Measurements from ENCODE around the gene TAF6L. TPM values are rescaled to one million over a fixed set of nuclear protein-coding genes. Genes with fewer than 3 reads are reported as not detected.
"Not testable (repeated sequence)": the region's sequence is repeated elsewhere in the genome, so short reads cannot be mapped to it uniquely, and the experiment has no call there.

The TAF6L gene, protein sequence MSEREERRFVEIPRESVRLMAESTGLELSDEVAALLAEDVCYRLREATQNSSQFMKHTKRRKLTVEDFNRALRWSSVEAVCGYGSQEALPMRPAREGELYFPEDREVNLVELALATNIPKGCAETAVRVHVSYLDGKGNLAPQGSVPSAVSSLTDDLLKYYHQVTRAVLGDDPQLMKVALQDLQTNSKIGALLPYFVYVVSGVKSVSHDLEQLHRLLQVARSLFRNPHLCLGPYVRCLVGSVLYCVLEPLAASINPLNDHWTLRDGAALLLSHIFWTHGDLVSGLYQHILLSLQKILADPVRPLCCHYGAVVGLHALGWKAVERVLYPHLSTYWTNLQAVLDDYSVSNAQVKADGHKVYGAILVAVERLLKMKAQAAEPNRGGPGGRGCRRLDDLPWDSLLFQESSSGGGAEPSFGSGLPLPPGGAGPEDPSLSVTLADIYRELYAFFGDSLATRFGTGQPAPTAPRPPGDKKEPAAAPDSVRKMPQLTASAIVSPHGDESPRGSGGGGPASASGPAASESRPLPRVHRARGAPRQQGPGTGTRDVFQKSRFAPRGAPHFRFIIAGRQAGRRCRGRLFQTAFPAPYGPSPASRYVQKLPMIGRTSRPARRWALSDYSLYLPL
- 22.2 and 23.8 TPM in 2 replicates for total RNA-seq

DNA sequence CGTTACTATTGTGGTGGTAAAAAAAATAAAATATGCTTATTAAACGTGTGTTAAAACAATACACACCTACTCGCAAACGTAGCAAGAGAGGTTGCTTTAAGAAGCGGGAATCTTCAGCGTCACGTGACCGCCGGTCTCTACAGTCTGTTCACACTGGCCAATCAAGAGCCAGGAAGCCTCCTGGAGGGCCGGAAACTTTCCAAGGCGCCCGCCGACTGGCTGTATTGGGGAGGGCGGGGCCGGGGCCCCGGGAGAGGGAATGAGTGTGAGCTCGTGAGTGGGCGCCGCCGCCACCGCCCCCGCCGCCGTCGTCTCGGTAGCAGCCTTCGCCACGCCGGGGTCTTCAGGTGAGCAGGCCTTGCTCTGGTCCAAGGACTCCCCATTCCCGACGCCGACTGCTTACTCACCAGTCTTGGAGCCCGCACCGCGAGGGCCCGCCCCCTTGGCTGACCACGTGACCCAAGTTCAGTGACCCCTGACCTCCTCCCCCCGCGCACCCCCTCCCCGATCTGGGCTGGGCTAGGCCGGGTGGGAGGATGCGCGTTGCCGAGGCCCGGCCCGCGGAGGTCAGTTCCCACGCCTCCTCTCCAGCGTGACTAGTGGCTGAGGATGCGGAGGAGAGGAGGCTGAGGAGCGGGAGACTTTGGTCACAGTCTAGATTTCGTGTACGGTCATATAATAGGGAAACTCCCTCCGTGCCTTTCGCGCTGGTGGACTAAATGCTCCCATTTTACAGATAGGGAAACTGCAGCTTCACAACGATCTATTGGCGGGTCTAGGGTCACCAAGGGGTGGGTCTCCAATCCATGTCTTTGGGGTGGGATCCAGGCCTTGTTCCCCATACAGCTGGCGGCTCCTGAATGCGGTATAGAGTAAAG, at the start of gene TAF6L:
TAF6L (plus strand) TSS at position 253 of the 878 bp plus-strand sequence. CDS start 4,388 bp downstream, outside the sequence.
- intact Hi-C loops (cut with micrococcal nuclease) = loop anchor here (1.0 to 5.0 kb wide), 17 partner anchors 10 to 197 kb away; partner anchors contain the start of genes EML3, HNRNPUL2, NXF1 and POLR2G

DNA sequence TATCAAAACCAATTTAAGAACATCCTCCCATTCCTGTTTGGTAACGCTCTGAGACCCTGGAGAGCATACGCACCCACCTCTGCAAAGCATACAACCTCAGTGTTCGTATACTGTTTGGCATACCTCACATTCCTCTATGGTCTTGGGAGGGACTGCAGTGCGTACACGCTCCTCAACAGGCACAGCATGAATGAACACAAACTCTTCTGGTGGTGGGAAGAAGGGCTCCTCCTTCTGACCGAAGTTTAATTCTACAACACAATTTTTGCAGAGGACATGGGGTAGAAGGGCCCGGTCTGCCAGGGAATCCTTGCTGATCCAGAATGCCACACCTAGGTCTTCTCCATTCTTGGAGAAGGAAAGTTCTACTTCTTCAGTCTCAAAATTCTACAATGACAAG, 49.2 kb upstream of the TAF6L start:
- intact Hi-C loops (cut with micrococcal nuclease) = no loop called here

DNA sequence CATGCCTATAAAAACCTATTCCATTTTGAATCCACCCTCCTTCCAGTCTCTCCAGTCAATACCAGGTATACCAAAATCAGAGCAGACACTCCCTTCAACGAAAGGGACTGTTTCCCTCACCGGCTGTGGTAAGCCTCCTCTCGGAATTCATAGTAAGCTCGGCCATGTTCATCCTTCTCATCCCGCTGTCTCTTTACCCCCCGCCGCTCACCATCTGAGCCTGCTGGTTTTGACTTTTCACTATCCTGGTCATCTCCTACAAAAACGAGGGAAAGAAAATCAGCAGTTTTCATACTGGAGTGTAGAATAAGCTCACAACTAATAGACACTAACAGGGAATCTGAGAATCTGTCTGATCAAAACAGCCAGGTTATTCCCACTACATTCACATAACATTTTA, 47.0 kb upstream of the TAF6L start:
- intact Hi-C loops (cut with micrococcal nuclease) = no loop called here

DNA sequence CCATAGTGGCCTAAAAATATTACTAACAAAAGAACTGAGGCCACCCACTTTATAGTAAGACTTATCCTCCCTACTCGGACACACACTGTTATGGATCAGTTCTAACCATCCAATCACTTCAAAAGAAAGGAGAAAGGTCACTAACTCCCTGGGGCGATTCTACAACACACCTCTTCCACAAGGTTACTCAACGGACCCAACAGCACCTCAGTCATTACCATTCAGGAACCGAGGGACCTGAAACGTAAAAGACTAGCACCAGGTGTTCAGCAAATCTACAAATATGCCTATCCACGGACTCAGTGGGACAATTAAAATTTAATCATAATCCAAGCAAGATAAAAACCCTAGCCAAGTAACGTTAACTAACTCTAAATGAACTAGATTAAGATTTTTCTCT, 45.5 kb upstream of the TAF6L start:
- intact Hi-C loops (cut with micrococcal nuclease) = loop anchor here (2.0 kb wide), 2 partner anchors 61 to 135 kb away; partner anchors contain the start of genes C11orf98, CSKMT and TUT1

DNA sequence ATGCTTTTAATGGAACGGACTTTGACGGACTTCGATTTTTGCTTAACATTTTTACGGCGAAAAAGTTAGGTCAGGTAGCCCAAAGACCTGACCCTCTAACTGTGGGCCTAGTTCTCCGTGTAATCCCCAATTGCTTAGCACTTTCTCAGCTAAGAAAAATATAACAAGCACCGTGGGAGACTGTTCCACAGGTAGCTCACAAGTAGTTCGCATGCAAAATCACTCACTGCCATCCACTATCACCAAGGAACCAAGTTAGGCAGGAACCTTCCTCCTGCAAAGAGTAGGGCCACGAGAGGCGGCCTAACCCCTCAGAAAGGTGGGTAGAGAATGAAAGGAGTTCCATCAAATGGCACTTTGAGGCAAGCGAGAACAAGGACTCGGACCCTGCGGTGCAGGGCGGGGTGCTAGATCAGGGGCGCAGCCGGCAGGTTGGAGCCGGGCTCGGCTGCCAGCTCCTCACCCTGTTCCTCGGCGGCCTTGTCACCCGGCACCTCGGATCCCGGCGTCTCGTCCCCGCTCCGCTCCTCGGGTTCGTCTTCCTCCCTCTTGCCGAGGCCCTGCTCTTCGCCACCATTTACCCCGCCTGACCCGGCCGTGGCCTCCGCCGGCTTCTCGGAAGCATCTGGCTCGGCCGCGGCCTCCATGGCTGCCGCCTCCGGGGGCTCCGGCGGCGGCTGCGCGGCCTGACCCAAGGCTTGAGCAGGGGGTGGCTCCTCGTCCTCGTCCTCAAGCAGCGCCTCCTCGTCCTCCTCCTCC, 44.9 kb upstream of the TAF6L start:
- intact Hi-C loops (cut with micrococcal nuclease) = loop anchor here (2.0 kb wide), 2 partner anchors 62 to 136 kb away; partner anchors contain the start of genes C11orf98, CSKMT and TUT1

DNA sequence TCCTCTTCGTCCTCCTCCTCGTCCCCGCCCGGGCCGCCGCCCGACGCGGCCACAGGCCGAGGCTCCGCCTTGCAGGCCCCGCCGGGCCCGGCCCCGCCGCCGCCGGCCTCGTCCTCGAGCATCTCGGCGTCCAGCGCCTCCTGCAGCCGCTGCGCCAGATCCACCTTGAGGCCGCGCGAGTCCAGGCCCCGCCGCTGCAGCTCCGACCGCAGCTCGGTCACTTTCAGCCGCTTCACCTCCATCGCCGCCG, 44.4 kb upstream of the TAF6L start:
- intact Hi-C loops (cut with micrococcal nuclease) = loop anchor here (1.0 to 2.0 kb wide), 11 partner anchors 18 to 136 kb away; partner anchors contain the start of genes C11orf98, CSKMT, GANAB and INTS5

DNA sequence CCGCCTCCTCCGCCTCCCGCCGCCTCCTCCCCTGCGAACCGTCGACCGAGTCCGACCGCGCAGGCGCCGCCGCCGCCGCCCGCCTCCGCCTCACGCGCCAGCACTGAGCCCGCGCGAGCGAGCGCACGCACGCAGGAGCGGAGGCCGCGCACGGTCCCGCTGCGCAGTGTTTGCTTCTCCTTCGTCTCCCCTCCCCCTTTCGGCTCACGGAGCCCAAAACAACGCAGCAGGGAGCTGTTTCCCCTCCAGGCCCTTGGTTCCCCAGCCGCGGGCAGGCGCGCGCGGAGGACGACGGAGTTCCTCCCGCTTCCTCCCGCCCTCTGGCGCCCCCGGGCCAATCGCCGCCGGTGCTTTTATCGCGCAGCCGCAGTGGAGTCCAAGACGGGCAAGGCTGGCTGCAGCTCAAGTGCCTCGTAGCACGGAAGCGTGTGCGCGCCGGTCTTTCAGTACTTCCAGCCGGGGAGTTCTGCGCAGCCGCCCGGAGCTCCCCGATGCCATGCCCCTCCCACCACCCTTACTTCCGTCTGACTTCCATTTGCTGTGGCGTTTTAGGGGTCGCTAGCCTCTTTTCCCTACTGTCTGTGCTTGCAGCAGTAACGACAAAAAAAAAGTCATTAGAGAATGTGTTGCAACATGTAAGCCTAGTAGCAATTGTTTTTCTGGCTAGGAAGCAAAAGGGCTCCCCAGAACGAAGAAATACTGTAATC, 43.9 kb upstream of the TAF6L start, which contains the start of gene HNRNPUL2:
HNRNPUL2 (minus strand) TSS at position 293 of the 707 bp plus-strand sequence. CDS start 301 bp downstream, outside the sequence.
- intact Hi-C loops (cut with micrococcal nuclease) = loop anchor here (1.0 to 2.0 kb wide), 11 partner anchors 18 to 137 kb away; partner anchors contain the start of genes C11orf98, CSKMT, GANAB and INTS5

DNA sequence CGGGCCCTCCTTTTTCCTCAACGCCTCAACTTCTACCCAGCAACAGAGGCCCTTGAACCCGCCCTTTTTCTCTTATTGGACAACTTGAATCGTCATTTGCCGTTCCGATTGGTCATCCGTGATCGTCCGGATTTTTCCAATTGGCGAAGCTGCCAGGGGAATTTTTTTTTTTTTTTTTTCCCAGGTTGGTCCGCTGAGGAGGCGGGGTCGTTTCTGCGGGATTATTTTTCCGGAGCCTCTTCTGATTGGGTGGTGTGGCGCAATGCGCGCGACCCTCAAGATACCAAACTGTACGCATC, 43.4 kb upstream of the TAF6L start:
- intact Hi-C loops (cut with micrococcal nuclease) = loop anchor here (1.0 to 2.0 kb wide), 19 partner anchors 19 to 152 kb away; partner anchors contain the start of genes C11orf98, CSKMT, GANAB and INTS5

DNA sequence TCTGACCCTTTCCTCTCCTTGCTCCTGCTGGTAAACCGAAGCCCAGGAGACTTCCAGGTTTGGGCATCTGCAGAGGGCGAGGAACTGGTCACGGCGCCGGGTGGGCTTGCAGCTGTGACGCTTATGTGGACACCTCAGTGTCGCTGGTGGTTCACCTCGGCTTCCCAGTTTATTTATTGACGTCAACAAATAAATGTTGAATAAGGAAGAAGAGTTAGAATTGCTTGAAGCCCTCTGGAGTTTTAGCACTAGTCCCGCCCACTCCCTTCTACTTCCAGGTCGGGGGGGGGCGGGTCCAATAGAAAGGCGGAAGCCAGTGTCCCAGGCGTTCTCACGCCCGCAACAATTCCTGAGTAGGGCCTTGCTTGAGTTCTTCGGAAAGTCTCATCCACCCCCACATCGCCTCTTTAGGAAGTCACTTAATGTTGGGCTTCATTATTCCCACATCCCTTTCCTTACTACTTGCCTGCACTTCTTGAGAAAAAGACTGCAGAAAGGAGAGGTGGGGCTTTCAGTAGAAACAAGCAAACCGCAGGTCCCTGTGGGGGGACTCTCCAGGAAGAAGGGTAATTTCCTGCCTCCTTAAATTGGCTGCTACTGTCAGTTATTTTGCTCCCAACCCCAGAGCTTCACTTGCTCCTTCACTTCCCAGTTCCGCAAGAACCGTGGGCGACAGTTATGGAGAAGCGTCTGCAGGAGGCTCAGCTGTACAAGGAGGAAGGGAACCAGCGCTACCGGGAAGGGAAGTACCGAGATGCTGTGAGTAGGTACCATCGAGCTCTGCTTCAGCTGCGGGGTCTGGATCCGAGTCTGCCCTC, 42.8 kb upstream of the TAF6L start, which contains the start of gene TTC9C:
TTC9C (plus strand) TSS at position 316 of the 818 bp plus-strand sequence; CDS start at position 679, 363 bp downstream.
- intact Hi-C loops (cut with micrococcal nuclease) = loop anchor here (1.0 kb wide), 8 partner anchors 26 to 152 kb away; partner anchors contain the start of genes LBHD1, NXF1, POLR2G and SLC3A2

DNA sequence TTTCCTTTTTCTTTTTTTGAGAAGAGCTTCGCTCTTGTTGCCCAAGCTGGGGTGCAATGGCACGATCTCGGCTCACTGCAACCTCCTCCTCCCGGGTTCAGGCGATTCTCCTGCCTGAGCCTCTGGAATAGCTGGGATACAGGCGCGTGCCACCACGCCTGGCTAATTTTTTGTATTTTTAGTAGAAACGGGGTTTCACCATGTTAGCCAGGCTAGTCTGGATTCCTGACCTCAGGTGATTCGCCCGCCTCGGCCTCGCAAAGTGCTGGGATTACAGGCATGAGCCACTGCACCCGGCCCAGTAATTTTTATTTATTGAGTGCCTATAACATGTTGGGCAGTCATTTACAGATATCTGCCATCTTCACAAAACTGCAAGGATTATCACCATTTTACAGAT, 41.1 kb upstream of the TAF6L start:
- intact Hi-C loops (cut with micrococcal nuclease) = not testable (repeated sequence)

DNA sequence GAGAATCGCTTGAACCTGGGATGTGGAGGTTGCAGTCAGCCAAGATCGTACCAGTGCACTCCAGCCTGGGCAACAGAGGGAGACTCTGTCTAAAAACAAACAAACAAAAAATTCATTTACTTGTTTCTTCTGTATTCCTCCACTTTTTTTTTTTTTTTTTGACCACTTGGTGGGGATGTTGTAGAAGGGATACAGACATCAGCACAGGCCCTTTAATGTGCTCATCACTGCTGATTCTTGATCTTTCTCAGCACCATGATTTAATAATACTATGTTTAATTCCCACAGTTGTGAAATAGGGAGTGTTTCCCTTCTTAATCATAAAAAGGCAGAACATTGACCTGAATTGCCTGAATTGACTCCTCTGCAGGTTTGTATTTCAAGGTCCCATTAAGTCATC, 38.4 kb upstream of the TAF6L start:
- intact Hi-C loops (cut with micrococcal nuclease) = no loop called here

DNA sequence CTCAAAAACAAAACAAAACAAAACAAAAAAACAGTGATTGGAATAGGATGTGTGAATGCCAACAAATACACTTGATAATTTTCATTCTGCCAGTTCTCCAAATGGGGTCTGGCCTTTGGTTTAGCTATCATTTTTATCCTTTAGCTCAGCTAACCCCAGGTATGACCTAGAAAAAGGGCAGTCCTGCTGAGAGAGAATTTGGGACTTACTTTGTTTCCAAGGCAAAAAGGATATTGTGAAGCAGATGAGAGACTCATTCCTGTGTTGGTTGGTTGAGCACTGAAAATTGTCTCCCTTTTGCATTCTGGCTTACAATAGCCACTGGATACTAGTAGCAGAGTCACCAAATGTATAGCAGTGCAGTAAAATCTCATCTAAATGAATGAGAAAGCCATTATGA, 34.0 kb upstream of the TAF6L start:
- intact Hi-C loops (cut with micrococcal nuclease) = no loop called here

DNA sequence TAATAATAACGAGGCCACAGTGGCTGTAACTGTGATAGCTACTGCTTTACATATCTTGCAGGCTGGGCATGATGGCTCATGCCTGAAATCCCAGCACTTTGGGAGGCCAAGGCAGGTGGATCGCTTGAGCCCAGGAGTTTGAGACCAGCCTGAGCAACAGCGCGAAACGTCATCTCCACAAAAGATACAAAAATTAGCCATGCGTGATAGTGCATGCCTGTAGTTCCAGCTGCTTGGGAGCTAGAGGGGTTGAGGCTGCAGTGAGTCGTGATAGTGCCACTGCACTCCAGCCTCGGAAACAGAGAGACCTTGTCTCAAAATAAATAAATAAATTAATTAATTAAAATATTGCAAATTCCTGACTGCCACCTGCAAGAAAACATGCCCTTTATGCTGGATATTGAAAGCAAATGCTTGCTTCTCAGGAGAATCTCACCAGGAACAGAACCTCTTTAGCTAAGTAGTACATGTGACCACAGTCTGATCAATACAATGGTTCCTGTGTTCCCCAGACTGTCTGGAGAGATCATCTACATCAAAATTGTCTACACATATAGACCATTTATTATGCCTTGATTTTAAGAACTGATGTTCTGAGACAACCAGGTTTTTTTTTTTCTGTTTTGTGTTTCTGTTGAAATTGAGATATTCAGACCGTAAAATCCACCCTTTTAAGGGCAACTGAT, 23.6 kb upstream of the TAF6L start:
- intact Hi-C loops (cut with micrococcal nuclease) = no loop called here

DNA sequence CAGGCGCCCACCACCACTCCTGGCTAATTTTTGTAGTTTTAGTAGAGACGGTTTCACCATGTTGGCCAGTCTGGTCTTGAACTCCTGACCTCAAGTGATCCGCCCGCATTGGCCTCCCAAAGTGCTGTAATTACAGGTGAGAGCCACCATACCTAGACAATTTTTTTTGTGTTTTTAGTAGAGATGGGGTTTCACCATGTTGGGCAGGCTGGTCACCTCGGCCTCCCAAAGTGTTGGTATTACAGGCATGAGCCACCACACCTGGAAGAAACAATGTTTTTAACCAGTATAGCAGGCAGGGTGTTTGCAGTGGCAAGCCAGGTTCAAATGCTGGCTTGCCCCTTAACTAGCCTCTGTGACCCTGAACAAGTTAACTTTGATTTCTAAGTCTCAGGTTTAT, 21.3 kb upstream of the TAF6L start:
- intact Hi-C loops (cut with micrococcal nuclease) = not testable (repeated sequence)

DNA sequence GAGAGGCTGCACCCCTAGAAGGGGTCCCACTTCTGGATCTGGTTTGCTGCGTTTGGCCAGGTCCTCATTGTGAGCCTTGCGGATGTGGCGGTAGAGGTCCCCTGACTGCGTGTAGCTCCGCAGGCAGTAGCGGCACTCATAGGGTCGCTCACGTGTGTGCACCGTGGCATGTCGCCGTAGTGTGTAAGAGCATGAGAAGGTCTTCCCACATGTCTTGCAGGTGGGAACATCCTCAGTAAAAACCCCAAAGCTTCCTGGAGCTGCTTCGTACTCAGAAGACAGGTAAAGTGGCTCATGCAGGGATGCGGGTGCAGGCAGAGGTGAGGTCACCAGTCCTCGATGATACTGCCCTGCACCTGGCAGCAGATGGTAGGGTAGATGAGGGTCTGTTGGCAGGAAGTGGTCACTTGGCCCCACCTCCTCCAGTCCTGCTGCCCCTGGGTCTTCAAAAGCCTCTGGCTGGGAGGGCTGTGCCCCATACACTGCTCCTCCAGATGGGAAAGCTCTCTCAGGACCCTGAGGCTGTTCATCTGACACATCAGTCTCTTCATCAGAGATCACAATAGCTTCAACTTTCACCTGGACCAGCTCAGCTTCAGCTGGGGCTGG, 18.9 kb upstream of the TAF6L start:
- intact Hi-C loops (cut with micrococcal nuclease) = no loop called here

DNA sequence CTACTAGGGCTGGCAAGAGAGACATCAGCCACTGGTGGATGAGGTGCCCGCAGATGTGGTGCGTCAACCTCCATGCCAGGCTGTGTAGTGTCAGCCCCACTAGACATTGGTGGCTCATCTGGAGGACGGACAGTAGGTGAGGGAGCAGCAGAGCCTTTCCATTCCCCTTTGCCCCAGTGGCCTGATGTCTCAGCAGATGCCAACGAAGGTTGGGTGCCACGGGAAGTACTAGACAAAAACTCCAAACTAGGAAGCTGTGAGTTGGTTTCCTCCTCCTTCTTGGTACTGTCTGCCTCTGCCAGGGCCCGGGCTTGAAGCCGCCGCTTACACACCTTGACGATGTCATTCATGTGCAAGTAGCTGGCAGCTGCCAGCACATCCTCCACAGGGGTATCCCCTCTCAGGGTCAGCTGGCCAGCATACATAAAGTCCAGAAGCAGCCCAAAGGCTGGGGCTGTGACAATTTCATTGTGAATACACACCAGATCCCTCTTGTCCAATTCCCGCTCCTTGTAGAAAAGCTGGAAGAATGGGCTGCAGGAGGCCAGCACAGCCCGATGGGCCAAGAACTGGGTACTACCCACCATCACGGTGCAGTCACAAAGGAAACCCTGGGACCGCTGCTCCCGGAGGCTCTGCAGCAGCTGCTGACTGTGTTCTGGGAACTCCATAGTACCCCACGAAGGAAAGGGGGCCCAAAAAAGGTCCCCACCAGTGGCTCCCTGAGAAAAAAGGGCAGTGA, 18.0 kb upstream of the TAF6L start:
- intact Hi-C loops (cut with micrococcal nuclease) = loop anchor here (1.0 kb wide), 2 partner anchors 8 to 34 kb away; partner anchors contain the start of genes POLR2G and TMEM179B
